ENCODE data around the gene MALSU1.
A peak's percentile ranks its signal among the peaks of the same experiment; 100 is the strongest.

The MALSU1 gene

GRCh38 chr7:23298885-23299769 lies at the start of gene MALSU1:
TSS of gene MALSU1 (plus strand) at chr7:23299339. CDS start at chr7:23299353, 14 bp downstream.
- DNase-seq: peak; percentile 98

- no peak for DNase-seq
These were observed 49.7 kb upstream of the MALSU1 start for GRCh38 chr7:23249486-23249885.

GRCh38 chr7:23254051-23254681 lies 45.0 kb upstream of the MALSU1 start:
- no peak for DNase-seq

- no peak for DNase-seq
These were observed 42.4 kb upstream of the MALSU1 start for GRCh38 chr7:23256731-23257130.

GRCh38 chr7:23260371-23260770 lies 38.8 kb upstream of the MALSU1 start:
- no peak for DNase-seq

GRCh38 chr7:23261843-23262452 lies 37.2 kb upstream of the MALSU1 start:
- DNase-seq: peak; percentile 42

- DNase-seq: no peak
These were observed 34.2 kb upstream of the MALSU1 start for GRCh38 chr7:23264916-23265458.

GRCh38 chr7:23266918-23267317 lies 32.2 kb upstream of the MALSU1 start:
- DNase-seq: no peak

GRCh38 chr7:23267357-23267756 lies 31.8 kb upstream of the MALSU1 start:
- no peak for DNase-seq

GRCh38 chr7:23268167-23268566 lies 31.0 kb upstream of the MALSU1 start:
- no peak for DNase-seq

- DNase-seq: no peak
These were observed 30.4 kb upstream of the MALSU1 start for GRCh38 chr7:23268746-23269145.

GRCh38 chr7:23272275-23272674 lies 26.9 kb upstream of the MALSU1 start:
- DNase-seq: no peak

GRCh38 chr7:23273141-23273599 lies 26.0 kb upstream of the MALSU1 start:
- peak; percentile 95 for DNase-seq

GRCh38 chr7:23275912-23276311 lies 23.2 kb upstream of the MALSU1 start:
- DNase-seq: no peak

- no peak for DNase-seq
These were observed 22.8 kb upstream of the MALSU1 start for GRCh38 chr7:23276376-23276775.

GRCh38 chr7:23276947-23277346 lies 22.2 kb upstream of the MALSU1 start:
- no peak for DNase-seq

- DNase-seq: no peak
These were observed 21.7 kb upstream of the MALSU1 start for GRCh38 chr7:23277359-23277989.

GRCh38 chr7:23279819-23280525 lies 19.2 kb upstream of the MALSU1 start:
- no peak for DNase-seq

GRCh38 chr7:23283086-23283485 lies 16.1 kb upstream of the MALSU1 start:
- DNase-seq: no peak

- DNase-seq: no peak
These were observed 14.3 kb upstream of the MALSU1 start for GRCh38 chr7:23284871-23285270.

- no peak for DNase-seq
These were observed 13.2 kb upstream of the MALSU1 start for GRCh38 chr7:23285657-23286646.

All from stimulated activated CD4-positive, alpha-beta T cell treated with anti-CD3 and anti-CD28 coated beads, Interleukin-12 subunit alpha, Interleukin-12 subunit beta, amount 100 ng/mL, for 4 hours (primary cell).